Measurements from ENCODE around the gene FBN1. TPM values are rescaled to one million over a fixed set of nuclear protein-coding genes. Genes with fewer than 3 reads are reported as not detected.
A peak's percentile ranks its signal among the peaks of the same experiment; 100 is the strongest.

Gene FBN1
- total RNA-seq, 1 experiment from 2014 or later: 31.6 TPM

DNA sequence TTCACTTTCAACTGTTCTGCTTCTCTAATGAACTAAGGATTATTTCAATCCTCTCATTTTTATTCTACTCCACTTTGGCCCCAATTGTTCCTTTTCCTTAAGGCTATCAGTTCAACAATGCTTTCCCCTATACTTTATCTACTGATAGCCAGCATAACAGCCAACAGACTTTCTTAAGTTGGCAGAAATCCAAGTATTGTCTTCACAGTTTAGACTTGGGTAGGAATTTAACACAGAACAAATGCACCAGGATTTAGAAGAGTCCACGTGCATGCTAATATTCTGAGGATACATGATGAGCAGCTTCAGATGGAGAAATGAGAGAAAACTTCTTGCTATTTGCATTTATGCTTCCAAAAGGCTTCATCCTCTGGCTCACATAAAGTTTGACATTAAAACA lies 54.8 kb downstream of the FBN1 start:
- no peaks in the 10 kb centered on the region for H3K27me3 ChIP-seq
- peak in 1 of 2 experiments; percentile 43 for DNase-seq
- H3K4me1 ChIP-seq: no peaks in the 10 kb centered on the region
- no peak overlapping the region for H3K4me3 ChIP-seq
- no peaks in the 10 kb centered on the region for H3K9me3 ChIP-seq (replicated peaks)
- H3K36me3 ChIP-seq: no peaks in the 10 kb centered on the region
- H3K27ac ChIP-seq: no peak overlapping the region

DNA sequence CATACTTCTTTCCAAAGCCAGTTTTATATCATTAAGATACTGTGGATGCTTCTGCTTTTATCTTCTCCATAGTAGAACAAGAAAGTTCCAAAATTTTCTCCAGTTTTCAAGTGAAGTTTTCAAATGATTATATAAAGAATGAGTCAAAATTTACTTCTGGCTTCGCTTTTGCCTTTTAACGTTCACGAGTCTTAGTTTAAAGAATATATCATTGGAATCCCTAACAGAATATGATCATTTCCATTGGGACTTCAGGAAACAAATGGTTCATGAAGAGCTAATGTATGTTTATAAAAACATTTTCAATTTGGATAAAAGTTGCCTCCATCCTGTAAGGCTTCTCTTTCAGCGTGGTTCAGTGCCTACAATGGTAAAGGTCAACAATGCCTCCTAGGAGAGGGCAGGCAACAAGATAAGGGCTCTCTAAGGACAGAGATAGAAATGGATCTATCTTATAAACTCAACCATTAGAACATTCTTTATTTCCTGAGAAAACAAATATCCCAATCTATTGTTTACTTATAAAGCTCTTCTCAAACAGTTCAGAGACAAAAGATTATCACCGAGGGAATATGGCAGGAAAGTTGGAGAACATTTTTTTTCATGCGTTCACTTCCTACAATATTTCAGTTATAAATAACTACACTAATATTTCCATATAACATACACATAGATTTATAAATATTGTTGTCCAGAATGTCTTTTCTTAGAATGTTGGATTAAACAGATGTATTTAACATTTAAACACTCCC lies 60.5 kb downstream of the FBN1 start:
- Histone ChIP-seq H3K4me1 (peaks cover 20% of the 10 kb centered on the region), H3K36me3 (no peaks in the 10 kb centered on the region), H3K4me3 (no peak overlapping the region), H3K27me3 (no peaks in the 10 kb centered on the region), H3K27ac (no peak overlapping the region), H3K9me3 (replicated peaks) (no peaks in the 10 kb centered on the region)
- DNase-seq: no peak

GRCh38 chr15:48584090-48584811 lies 61.3 kb downstream of the FBN1 start:
- peaks cover 20% of the 10 kb centered on the region for H3K4me1 ChIP-seq
- H3K27me3 ChIP-seq: no peaks in the 10 kb centered on the region
- no peaks in the 10 kb centered on the region for H3K36me3 ChIP-seq
- no peak overlapping the region for H3K27ac ChIP-seq
- H3K4me3 ChIP-seq: no peak overlapping the region
- DNase-seq: no peak
- H3K9me3 ChIP-seq (replicated peaks): no peaks in the 10 kb centered on the region

- Histone ChIP-seq H3K4me1 (peaks cover 20% of the 10 kb centered on the region), H3K9me3 (replicated peaks) (no peaks in the 10 kb centered on the region), H3K27me3 (no peaks in the 10 kb centered on the region), H3K36me3 (no peaks in the 10 kb centered on the region), H3K27ac (peak overlapping the region; percentile 44; the same call in 1 of the 2 replicates), H3K4me3 (no peak overlapping the region)
- peak; percentile 68 to 71 for DNase-seq
Measured at GRCh38 chr15:48582452-48583247, 62.9 kb downstream of the FBN1 start.

DNA sequence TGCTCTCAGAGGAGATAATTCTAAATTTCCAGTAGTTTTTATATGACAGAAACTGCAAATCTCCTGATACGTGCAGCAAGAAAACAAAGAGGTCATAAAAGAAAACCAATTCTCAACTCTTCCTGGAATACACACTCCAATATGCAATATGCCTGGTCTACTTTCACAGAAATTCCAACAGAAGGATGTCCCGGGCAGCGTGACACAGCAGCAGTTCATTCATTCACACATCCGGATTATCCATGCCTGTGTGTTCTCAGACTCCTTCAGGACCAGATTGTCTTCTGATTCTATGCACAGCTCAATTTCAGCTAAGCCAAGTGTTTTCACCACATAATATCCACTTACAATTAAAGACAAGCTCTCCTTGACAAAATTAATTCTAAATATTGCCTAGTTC lies 64.3 kb downstream of the FBN1 start:
- no peak overlapping the region for H3K4me3 ChIP-seq
- H3K4me1 ChIP-seq: peaks cover 20% of the 10 kb centered on the region
- H3K27me3 ChIP-seq: no peaks in the 10 kb centered on the region
- no peak for DNase-seq
- H3K27ac ChIP-seq: no peak overlapping the region
- H3K9me3 ChIP-seq (replicated peaks): no peaks in the 10 kb centered on the region
- H3K36me3 ChIP-seq: no peaks in the 10 kb centered on the region

- Histone ChIP-seq H3K36me3 (no peaks in the 10 kb centered on the region), H3K9me3 (replicated peaks) (no peaks in the 10 kb centered on the region), H3K27ac (no peak overlapping the region), H3K4me1 (peaks cover 20% of the 10 kb centered on the region), H3K27me3 (no peaks in the 10 kb centered on the region), H3K4me3 (no peak overlapping the region)
- no peak for DNase-seq
Measured at GRCh38 chr15:48580736-48581135, 64.8 kb downstream of the FBN1 start.

- Histone ChIP-seq H3K9me3 (replicated peaks) (no peaks in the 10 kb centered on the region), H3K27me3 (no peaks in the 10 kb centered on the region), H3K4me1 (peaks cover 20% of the 10 kb centered on the region), H3K4me3 (no peak overlapping the region), H3K36me3 (no peaks in the 10 kb centered on the region), H3K27ac (no peak overlapping the region)
- DNase-seq: no peak
Measured at GRCh38 chr15:48579945-48580671, 65.4 kb downstream of the FBN1 start.

- H3K36me3 ChIP-seq: no peaks in the 10 kb centered on the region
Measured at GRCh38 chr15:48578965-48579364, 66.5 kb downstream of the FBN1 start.

DNA sequence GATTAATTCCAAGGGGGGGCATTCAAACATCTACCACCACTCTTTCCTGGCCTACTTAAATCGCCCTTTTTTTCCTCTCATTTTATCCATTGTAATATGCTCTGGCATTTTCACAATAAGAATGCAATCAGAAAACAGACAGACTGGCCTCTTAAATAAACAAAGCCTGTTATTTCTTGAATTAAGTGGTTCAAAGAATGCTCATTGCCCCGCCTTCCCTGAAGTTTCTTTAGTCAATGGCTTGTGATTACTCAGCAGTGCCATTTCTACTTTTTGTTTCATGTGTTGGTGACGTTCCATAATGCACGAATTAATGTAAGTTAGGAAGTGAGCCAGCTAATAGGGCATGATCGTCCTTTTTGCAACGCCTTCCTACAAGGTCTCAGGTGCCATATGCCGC lies 68.0 kb downstream of the FBN1 start:
- Histone ChIP-seq H3K4me3 (no peak overlapping the region), H3K9me3 (replicated peaks) (no peaks in the 10 kb centered on the region), H3K36me3 (no peaks in the 10 kb centered on the region), H3K27ac (no peak overlapping the region), H3K27me3 (no peaks in the 10 kb centered on the region), H3K4me1 (peaks cover 8% of the 10 kb centered on the region)
- no peak for DNase-seq

More at GRCh38 chr15:48578965-48579364, 66.5 kb downstream of the FBN1 start:
- Histone ChIP-seq H3K4me3 (no peak overlapping the region), H3K27ac (no peak overlapping the region), H3K4me1 (peaks cover 20% of the 10 kb centered on the region), H3K9me3 (replicated peaks) (no peaks in the 10 kb centered on the region), H3K27me3 (no peaks in the 10 kb centered on the region)
- no peak for DNase-seq

DNA sequence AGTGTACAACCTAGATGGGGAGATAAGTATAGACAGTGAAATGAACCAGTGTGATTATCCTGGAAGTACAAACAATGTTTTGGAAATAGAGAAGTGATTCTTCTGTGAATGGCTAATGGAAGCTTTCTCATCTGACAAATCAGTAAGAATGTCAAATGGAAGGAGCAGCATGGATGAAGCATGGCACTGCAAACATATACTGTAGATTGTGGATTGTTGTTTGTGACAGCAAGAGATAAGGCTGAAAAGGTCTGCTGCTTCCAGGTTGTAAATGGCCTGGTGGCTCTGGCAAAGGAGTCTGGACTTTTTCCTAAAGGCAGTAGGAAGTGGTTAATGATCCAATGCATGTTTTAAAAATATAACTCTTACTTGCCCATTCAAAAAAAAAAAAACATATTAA lies 71.3 kb downstream of the FBN1 start:
- H3K9me3 ChIP-seq (replicated peaks): no peaks in the 10 kb centered on the region
- no peak overlapping the region for H3K27ac ChIP-seq
- H3K4me3 ChIP-seq: no peak overlapping the region
- peaks cover 4% of the 10 kb centered on the region; the same call in 1 of the 2 replicates for H3K4me1 ChIP-seq
- no peak for DNase-seq
- no peaks in the 10 kb centered on the region for H3K36me3 ChIP-seq
- no peaks in the 10 kb centered on the region for H3K27me3 ChIP-seq

GRCh38 chr15:48573780-48574179 lies 71.7 kb downstream of the FBN1 start:
- DNase-seq: no peak
- H3K36me3 ChIP-seq: no peaks in the 10 kb centered on the region
- no peak overlapping the region for H3K4me3 ChIP-seq
- H3K27me3 ChIP-seq: no peaks in the 10 kb centered on the region
- no peaks in the 10 kb centered on the region for H3K9me3 ChIP-seq (replicated peaks)
- no peak overlapping the region for H3K27ac ChIP-seq
- peaks cover 4% of the 10 kb centered on the region; the same call in 1 of the 2 replicates for H3K4me1 ChIP-seq

GRCh38 chr15:48572823-48573222 lies 72.7 kb downstream of the FBN1 start:
- H3K27me3 ChIP-seq: no peaks in the 10 kb centered on the region
- H3K27ac ChIP-seq: no peak overlapping the region
- DNase-seq: no peak
- H3K36me3 ChIP-seq: no peaks in the 10 kb centered on the region
- H3K4me3 ChIP-seq: no peak overlapping the region
- no peaks in the 10 kb centered on the region for H3K9me3 ChIP-seq (replicated peaks)
- H3K4me1 ChIP-seq: peaks cover 4% of the 10 kb centered on the region; the same call in 1 of the 2 replicates

- Histone ChIP-seq H3K27ac (no peak overlapping the region), H3K9me3 (replicated peaks) (no peaks in the 10 kb centered on the region), H3K27me3 (no peaks in the 10 kb centered on the region), H3K4me3 (no peak overlapping the region), H3K4me1 (peaks cover 13% of the 10 kb centered on the region), H3K36me3 (no peaks in the 10 kb centered on the region)
- DNase-seq: no peak
Measured at GRCh38 chr15:48571510-48571909, 74.0 kb downstream of the FBN1 start.

- Histone ChIP-seq H3K4me3 (no peak overlapping the region), H3K27me3 (no peaks in the 10 kb centered on the region), H3K27ac (no peak overlapping the region), H3K9me3 (replicated peaks) (no peaks in the 10 kb centered on the region), H3K4me1 (peaks cover 20% of the 10 kb centered on the region), H3K36me3 (no peaks in the 10 kb centered on the region)
- no peak for DNase-seq
Measured at GRCh38 chr15:48570822-48571221, 74.7 kb downstream of the FBN1 start.

Data from SJCRH30 (cell line).